Brain microvascular endothelial cell (primary cell): Measurements from ENCODE around the gene ZC3H13.

Experiments
- DNase-seq: peaks from one replicate; pipeline ENCODE4 v3.0.0-alpha.2; 2020
- H3K27ac ChIP-seq: fragments of 250-450 bp; sonication (Bioruptor Pico); 2 replicates; pipeline ENCODE4 v1.5.1; 2020; ENCODE audit warnings: mild to moderate bottlenecking, moderate library complexity
- H3K27me3 ChIP-seq: fragments of 250-450 bp; sonication (Bioruptor Pico); replicated peaks from 2 replicates; pipeline ENCODE4 v1.5.1; 2020; ENCODE audit warnings: mild to moderate bottlenecking
- H3K36me3 ChIP-seq: fragments of 250-450 bp; sonication (Bioruptor Pico); replicated peaks from 2 replicates; pipeline ENCODE4 v1.5.1; 2020; ENCODE audit warnings: mild to moderate bottlenecking
- H3K4me3 ChIP-seq: 2 replicates; pipeline ENCODE4 v1.5.1; 2011; ENCODE audit warnings: low read depth, mild to moderate bottlenecking, control low read depth, low read length, moderate library complexity
- CTCF ChIP-seq: IDR thresholded peaks from 2 replicates; pipeline ENCODE4 v1.5.1; 2011; ENCODE audit warnings: low read depth, mild to moderate bottlenecking, moderate library complexity, low read length, control low read depth, inconsistent platforms; ENCODE audit errors: missing control alignments
- in situ Hi-C: cut with HindIII; loops from 2 replicates; pipeline ENCODE4 v1.10.0; 2017; ENCODE audit warnings: low sequenced_read_pairs, low pct_ligation_motif_present

Gene ZC3H13

DNA sequence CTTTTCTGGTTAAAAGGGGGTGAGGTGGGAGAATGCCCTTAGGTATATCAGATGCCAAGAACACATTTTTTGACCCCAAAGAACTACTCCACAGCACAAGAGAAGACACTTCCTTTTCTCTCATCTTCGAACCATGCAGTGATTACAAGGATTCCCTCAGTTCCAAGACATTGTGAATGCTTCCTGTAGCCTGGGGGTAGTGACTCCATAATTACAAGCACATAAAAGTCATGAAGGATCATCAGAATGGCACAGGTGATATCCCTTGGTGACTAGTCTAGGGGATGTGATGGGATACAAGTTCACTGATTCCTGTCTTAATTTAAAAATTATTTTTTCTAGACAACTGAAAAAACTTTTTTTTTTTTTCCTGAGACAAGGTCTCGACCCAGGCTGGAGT lies 78.0 kb downstream of the ZC3H13 start:
- TF ChIP-seq CTCF: no peak
- DNase-seq: no peak
- Histone ChIP-seq H3K27me3 (no peaks in the 10 kb centered on the region), H3K4me3 (no peak overlapping the region), H3K27ac (no peak overlapping the region), H3K36me3 (peaks cover 9% of the 10 kb centered on the region)
- in situ Hi-C loops: no loop called here

- TF ChIP-seq CTCF: no peak
- Histone ChIP-seq H3K36me3 (peaks cover 27% of the 10 kb centered on the region), H3K27me3 (no peaks in the 10 kb centered on the region), H3K27ac (no peak overlapping the region), H3K4me3 (no peak overlapping the region)
- DNase-seq: no peak
- in situ Hi-C loops: no loop called here
These were observed 85.0 kb downstream of the ZC3H13 start for GRCh38 chr13:45967589-45967988.

GRCh38 chr13:45966715-45967114 lies 85.8 kb downstream of the ZC3H13 start:
- TF ChIP-seq CTCF: no peak
- in situ Hi-C loops: no loop called here
- no peaks in the 10 kb centered on the region for H3K27me3 ChIP-seq

DNA sequence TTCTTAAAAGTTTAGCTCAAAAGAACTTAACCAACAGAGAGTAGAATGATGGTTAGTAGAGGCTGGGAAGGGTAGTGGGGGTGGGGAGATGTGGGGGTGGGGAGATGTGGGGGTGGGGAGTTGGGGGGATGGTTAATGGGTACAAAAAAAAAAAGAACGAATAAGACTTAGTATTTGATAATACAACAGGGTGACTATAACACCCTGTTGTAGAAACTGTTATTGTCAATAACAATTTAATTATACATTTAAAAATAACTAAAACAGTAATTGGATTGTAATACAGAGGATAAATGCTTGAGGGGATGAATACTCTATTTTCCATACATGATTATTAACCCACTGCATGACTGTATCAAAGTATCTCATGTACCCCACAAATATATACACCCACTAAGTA lies 91.1 kb downstream of the ZC3H13 start:
- no peaks in the 10 kb centered on the region for H3K27me3 ChIP-seq
- in situ Hi-C loops: no loop called here
- H3K36me3 ChIP-seq: peaks cover 6% of the 10 kb centered on the region

More at GRCh38 chr13:45966715-45967114, 85.8 kb downstream of the ZC3H13 start:
- no peak overlapping the region for H3K27ac ChIP-seq
- peaks cover 26% of the 10 kb centered on the region for H3K36me3 ChIP-seq
- DNase-seq: no peak
- H3K4me3 ChIP-seq: no peak overlapping the region

GRCh38 chr13:45954836-45955800 lies 97.4 kb downstream of the ZC3H13 start:
- Histone ChIP-seq H3K27ac (no peak overlapping the region), H3K36me3 (peaks cover 5% of the 10 kb centered on the region), H3K4me3 (no peak overlapping the region), H3K27me3 (no peaks in the 10 kb centered on the region)
- in situ Hi-C loops: no loop called here
- no peak for TF ChIP-seq CTCF
- DNase-seq: no peak

More for the DNA sequence above, 91.1 kb downstream of the ZC3H13 start:
- H3K4me3 ChIP-seq: no peak overlapping the region
- no peak for DNase-seq
- H3K27ac ChIP-seq: no peak overlapping the region
- TF ChIP-seq CTCF: no peak
